ENCODE measurements around the gene TSNAX.
"Not testable (repeated sequence)": the region's sequence is repeated elsewhere in the genome, so short reads cannot be mapped to it uniquely, and the experiment has no call there.

The TSNAX gene

DNA sequence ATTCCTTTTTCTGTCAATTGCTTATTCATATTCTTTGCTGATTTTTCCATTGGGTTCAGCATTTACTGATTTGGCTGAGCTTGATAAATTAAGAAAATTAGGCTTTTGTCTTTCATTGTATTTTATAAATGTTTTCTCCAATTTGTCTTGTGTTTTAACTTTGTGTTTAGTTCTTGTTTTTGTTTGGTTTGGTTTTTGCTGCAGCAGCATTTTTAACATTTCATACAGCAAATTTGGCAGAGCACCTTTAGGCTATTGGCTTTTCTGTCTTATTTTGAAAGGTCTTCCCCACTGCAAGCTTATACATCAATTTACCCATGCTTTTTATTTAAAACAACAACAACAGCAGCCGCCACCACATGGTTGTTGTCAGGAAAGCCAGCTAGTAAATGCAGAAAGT lies 64.3 kb downstream of the TSNAX start:
- no peak overlapping the region for H3K4me3 ChIP-seq (ENCODE audit: low read depth, low read length)
- no peak overlapping the region for H3K27ac ChIP-seq
- no peaks in the 10 kb centered on the region for H3K36me3 ChIP-seq (replicated peaks)
- in situ Hi-C loops (cut with HindIII; ENCODE audit: low pct_ligation_motif_present, low sequenced_read_pairs), result no loop called here
- no peak for DNase-seq
- no peaks in the 10 kb centered on the region for H3K27me3 ChIP-seq (replicated peaks)
- no peak for TF ChIP-seq CTCF (IDR thresholded peaks at IDR 0.05; ENCODE audit: low read depth, low read length, missing control alignments)

DNA sequence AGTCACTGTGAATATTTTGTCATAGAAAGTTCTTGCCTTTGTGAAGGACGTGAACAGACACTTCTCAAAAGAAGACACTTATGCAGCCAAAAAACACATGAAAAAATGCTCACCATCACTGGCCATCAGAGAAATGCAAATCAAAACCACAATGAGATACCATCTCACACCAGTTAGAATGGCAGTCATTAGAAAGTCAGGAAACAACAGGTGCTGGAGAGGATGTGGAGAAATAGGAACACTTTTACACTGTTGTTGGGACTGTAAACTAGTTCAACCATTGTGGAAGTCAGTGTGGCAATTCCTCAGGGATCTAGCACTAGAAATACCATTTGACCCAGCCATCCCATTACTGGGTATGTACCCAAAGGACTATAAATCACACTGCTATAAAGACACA lies 64.8 kb downstream of the TSNAX start:
- DNase-seq; H3K27me3 ChIP-seq (replicated peaks); H3K4me3 ChIP-seq (ENCODE audit: low read depth, low read length); in situ Hi-C loops (cut with HindIII; ENCODE audit: low pct_ligation_motif_present, low sequenced_read_pairs); H3K36me3 ChIP-seq (replicated peaks); H3K27ac ChIP-seq: not testable (repeated sequence)

GRCh38 chr1:231594123-231594522 lies 65.7 kb downstream of the TSNAX start:
- Histone ChIP-seq H3K36me3 (replicated peaks) (no peaks in the 10 kb centered on the region), H3K4me3 (ENCODE audit: low read depth, low read length) (no peak overlapping the region), H3K27ac (no peak overlapping the region), H3K27me3 (replicated peaks) (no peaks in the 10 kb centered on the region)
- DNase-seq, result no peak
- in situ Hi-C loops (cut with HindIII; ENCODE audit: low pct_ligation_motif_present, low sequenced_read_pairs), result no loop called here
- no peak for TF ChIP-seq CTCF (IDR thresholded peaks at IDR 0.05; ENCODE audit: low read depth, low read length, missing control alignments)

DNA sequence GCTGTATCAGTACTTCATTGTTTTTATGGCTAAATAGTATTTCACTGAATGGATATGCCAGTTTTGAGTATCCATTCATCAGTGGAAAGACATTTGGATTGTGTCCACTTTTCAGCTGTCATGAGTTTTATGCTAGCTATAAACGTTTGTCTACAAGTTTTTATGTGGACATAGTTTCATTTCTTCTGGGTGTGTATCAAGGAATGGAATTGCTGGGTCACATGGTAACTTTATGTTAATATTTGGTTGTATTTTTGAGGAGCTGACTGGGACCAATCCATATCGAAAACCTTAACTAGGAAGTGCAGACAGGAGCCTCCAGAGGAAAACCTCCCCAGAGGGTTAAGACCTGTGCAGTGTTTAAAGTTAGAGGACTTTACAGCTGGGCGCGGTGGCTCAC lies 66.3 kb downstream of the TSNAX start:
- TF ChIP-seq CTCF (IDR thresholded peaks at IDR 0.05; ENCODE audit: low read depth, low read length, missing control alignments), result no peak

DNA sequence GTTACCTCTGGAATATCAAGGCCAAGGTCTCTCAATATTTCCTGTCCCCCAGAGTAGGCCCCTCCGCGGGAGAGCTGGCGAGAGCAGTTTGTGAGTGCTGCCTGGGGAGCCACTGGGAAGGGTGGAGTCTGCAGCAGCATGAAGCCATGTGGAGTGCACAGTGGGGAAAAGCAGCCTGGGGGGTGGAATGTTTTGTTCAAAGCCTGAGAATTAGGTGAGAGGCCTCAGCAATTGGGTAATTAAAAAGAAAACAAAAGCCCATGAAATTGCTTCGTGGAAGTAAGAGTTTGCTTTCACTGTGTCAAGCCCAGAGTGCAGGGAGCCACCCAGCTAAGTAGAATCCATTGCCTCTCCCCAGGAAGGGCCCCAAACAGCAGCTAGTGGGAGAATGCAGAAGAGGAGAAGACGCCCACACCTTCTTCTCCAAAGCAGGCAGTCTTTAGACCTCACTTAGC lies 67.9 kb downstream of the TSNAX start:
- Histone ChIP-seq H3K4me3 (ENCODE audit: low read depth, low read length) (no peak overlapping the region), H3K36me3 (replicated peaks) (no peaks in the 10 kb centered on the region), H3K27ac (no peak overlapping the region), H3K27me3 (replicated peaks) (no peaks in the 10 kb centered on the region)
- DNase-seq, result no peak
- no peak for TF ChIP-seq CTCF (IDR thresholded peaks at IDR 0.05; ENCODE audit: low read depth, low read length, missing control alignments)
- in situ Hi-C loops (cut with HindIII; ENCODE audit: low pct_ligation_motif_present, low sequenced_read_pairs), result no loop called here

More for the DNA sequence above, 66.3 kb downstream of the TSNAX start:
- Histone ChIP-seq H3K27ac (no peak overlapping the region), H3K36me3 (replicated peaks) (no peaks in the 10 kb centered on the region), H3K27me3 (replicated peaks) (no peaks in the 10 kb centered on the region), H3K4me3 (ENCODE audit: low read depth, low read length) (no peak overlapping the region)
- in situ Hi-C loops (cut with HindIII; ENCODE audit: low pct_ligation_motif_present, low sequenced_read_pairs), result no loop called here
- no peak for DNase-seq

- Histone ChIP-seq H3K27me3 (replicated peaks) (no peaks in the 10 kb centered on the region), H3K27ac (no peak overlapping the region), H3K4me3 (ENCODE audit: low read depth, low read length) (no peak overlapping the region), H3K36me3 (replicated peaks) (no peaks in the 10 kb centered on the region)
- no peak for DNase-seq
- TF ChIP-seq CTCF (IDR thresholded peaks at IDR 0.05; ENCODE audit: low read depth, low read length, missing control alignments), result no peak
- in situ Hi-C loops (cut with HindIII; ENCODE audit: low pct_ligation_motif_present, low sequenced_read_pairs), result no loop called here
These were observed 69.5 kb downstream of the TSNAX start for GRCh38 chr1:231597971-231598370.
